WTC11 (cell line): ENCODE measurements around the gene SWT1. TPM values are rescaled to one million over a fixed set of nuclear protein-coding genes. Genes with fewer than 3 reads are reported as not detected.

ENCODE experiments used
- CDX4 ChIP-seq: fragments of 250-450 bp; sonication (Bioruptor Pico); IDR thresholded peaks from 2 replicates; pipeline ENCODE4 v1.9.0; 2021; ENCODE audit warnings: moderate library complexity, mild to moderate bottlenecking, inconsistent platforms, borderline replicate concordance
- CTCF ChIP-seq: fragments of 200-600 bp; IDR thresholded peaks from 2 replicates; pipeline ENCODE4 v1.8.0; 2022; ENCODE audit warnings: antibody characterized with exemption
- ZNF425 ChIP-seq: fragments of 250-450 bp; sonication (Bioruptor Pico); conservative IDR thresholded peaks from 2 replicates; pipeline ENCODE4 v1.9.0; 2021; ENCODE audit warnings: mild to moderate bottlenecking
- total RNA-seq: library from RNA; stranded (reverse); gene quantifications from 3 replicates; pipeline ENCODE4 v1.2.3, GENCODE V29; 2021

SWT1 gene
- total RNA-seq, 1 experiment from 2014 or later: 5.8 TPM

- no peak for TF ChIP-seq CTCF
- TF ChIP-seq CDX4: no peak
- no peak for TF ChIP-seq ZNF425 (CRISPR knock-in tag)
Observed at GRCh38 chr1:185341196-185341781, 184.3 kb downstream of the SWT1 start (continued).

Other genes starting within 250 kb of the SWT1 start
- gene NIBAN1, start 182.7 kb upstream of the SWT1 start, total RNA-seq: 5.0 to 8.1 TPM (median 5.2 TPM) in 3 replicates
- gene RNF2, start 111.6 kb upstream of the SWT1 start, total RNA-seq: 37.3 to 47.8 TPM (median 45.2 TPM) in 3 replicates
- gene TRMT1L, start 214 bp upstream of the SWT1 start, total RNA-seq: 24.7 to 28.1 TPM (median 27.3 TPM) in 3 replicates
- gene IVNS1ABP, start 160.1 kb downstream of the SWT1 start, total RNA-seq: 141 to 159 TPM (median 141 TPM) in 3 replicates